Right lobe of liver (tissue), 4 donors: ENCODE data around the gene CA12.

Experiments
- POLR2A ChIP-seq: fragments of 450-650 bp; IDR thresholded peaks from one replicate; pipeline ENCODE4 v1.6.1; 2017; ENCODE audit warnings: antibody characterized with exemption, mild to moderate bottlenecking
- TF ChIP-seq, protein P1 (sequence below), 4 donors: fragments of 200-600 bp in 3 of 4; fragments of 450-650 bp in 1 of 4; IDR thresholded peaks; one replicate each; pipeline versions ENCODE4 v1.5.1 to v1.8.0; 2016 to 2022; ENCODE audit warnings: antibody characterized with exemption in 4 of 4, mild to moderate bottlenecking in 2 of 4
- donor health status: DM: no; HTN: no; CAD: no.
- donor health status: DM: no; HTN: no; CAD: no.
- donor health status: DM: no; HTN: yes; CAD: no.

DNA sequence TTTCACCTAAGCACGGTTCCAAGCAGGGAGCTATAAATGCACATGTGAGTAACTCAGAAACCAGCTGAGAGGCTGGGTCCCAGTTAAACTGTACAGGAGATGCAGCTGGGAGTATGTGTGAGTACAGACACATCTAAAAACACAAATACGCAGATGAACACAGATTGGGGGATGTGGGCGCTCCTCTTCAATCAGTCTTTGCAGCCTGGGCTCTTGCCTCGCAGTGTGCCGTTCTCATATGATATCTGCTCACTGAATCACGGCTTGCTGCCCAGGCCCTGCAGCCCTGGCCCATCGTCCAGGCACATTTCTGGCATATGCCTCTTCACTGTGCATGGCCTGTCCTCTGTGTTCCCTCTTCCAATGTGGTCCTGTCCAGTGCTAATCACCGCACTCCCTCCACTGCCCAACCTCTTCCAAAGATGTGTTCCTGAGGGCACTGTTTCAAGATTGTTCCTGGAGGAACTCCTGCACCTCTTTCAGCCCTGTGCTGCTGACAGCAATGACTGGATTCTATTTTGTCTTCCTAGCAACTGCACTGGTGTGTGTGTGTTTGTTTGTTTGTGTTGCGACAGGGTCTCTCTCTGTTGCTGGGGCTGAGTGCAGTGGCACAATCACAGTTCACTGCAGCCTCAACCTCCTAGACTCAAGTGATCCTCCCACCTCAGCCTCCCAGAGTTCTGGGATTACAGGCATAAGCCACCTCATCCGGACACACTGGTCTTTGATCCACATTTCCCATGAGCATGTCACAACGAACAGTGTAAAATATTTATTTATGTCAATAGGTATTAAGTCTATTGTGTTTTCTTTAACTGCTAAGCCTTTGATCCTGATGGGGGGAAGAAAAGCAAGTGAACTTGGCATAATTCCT is 17.0 kb downstream of the CA12 start:
- TF ChIP-seq, protein P1, sequence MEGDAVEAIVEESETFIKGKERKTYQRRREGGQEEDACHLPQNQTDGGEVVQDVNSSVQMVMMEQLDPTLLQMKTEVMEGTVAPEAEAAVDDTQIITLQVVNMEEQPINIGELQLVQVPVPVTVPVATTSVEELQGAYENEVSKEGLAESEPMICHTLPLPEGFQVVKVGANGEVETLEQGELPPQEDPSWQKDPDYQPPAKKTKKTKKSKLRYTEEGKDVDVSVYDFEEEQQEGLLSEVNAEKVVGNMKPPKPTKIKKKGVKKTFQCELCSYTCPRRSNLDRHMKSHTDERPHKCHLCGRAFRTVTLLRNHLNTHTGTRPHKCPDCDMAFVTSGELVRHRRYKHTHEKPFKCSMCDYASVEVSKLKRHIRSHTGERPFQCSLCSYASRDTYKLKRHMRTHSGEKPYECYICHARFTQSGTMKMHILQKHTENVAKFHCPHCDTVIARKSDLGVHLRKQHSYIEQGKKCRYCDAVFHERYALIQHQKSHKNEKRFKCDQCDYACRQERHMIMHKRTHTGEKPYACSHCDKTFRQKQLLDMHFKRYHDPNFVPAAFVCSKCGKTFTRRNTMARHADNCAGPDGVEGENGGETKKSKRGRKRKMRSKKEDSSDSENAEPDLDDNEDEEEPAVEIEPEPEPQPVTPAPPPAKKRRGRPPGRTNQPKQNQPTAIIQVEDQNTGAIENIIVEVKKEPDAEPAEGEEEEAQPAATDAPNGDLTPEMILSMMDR (IDR thresholded peaks at IDR 0.05): no peak
- TF ChIP-seq POLR2A: no peak
